Activated naive CD4-positive, alpha-beta T cell treated with anti-CD3 and anti-CD28 coated beads, Interleukin-2, amount 50 U/mL, for 72 hours (primary cell): ENCODE measurements around the gene MAPK11. TPM values are rescaled to one million over a fixed set of nuclear protein-coding genes. Genes with fewer than 3 reads are reported as not detected.
A peak's percentile ranks its signal among the peaks of the same experiment; 100 is the strongest.

Source experiments
- ATAC-seq, 2 donors: fragments of 150-1000 bp; cut with Tn5 transposase; 2 replicates each; pipeline ENCODE4 v1.10.0; 2021; ENCODE audit warnings: mild to moderate bottlenecking in 2 of 2, moderate library complexity in 2 of 2
- DNase-seq, 2 donors: peaks; one replicate each; pipeline ENCODE4 v3.0.0; 2021 to 2022; ENCODE audit warnings: low spot score in 2 of 2
- H3K27ac Mint-ChIP-seq, 2 donors: one replicate each; pipeline ENCODE4 v1.8.0; 2022; ENCODE audit warnings: mild to moderate bottlenecking in 2 of 2, mixed read lengths in 2 of 2
- H3K36me3 Mint-ChIP-seq, 2 donors: one replicate each; pipeline ENCODE4 v1.8.0; 2022; ENCODE audit warnings: mixed read lengths in 2 of 2
- H3K9me3 Mint-ChIP-seq, 2 donors: one replicate each; pipeline ENCODE4 v1.8.0; 2022; ENCODE audit warnings: mixed read lengths in 2 of 2
- total RNA-seq, 2 donors: library from RNA; stranded (reverse); gene quantifications; one replicate each; pipeline ENCODE4 v1.2.3, GENCODE V29; 2022

The MAPK11 gene
- total RNA-seq, 2 donors from 2014 or later: 15.6 to 25.7 TPM

DNA sequence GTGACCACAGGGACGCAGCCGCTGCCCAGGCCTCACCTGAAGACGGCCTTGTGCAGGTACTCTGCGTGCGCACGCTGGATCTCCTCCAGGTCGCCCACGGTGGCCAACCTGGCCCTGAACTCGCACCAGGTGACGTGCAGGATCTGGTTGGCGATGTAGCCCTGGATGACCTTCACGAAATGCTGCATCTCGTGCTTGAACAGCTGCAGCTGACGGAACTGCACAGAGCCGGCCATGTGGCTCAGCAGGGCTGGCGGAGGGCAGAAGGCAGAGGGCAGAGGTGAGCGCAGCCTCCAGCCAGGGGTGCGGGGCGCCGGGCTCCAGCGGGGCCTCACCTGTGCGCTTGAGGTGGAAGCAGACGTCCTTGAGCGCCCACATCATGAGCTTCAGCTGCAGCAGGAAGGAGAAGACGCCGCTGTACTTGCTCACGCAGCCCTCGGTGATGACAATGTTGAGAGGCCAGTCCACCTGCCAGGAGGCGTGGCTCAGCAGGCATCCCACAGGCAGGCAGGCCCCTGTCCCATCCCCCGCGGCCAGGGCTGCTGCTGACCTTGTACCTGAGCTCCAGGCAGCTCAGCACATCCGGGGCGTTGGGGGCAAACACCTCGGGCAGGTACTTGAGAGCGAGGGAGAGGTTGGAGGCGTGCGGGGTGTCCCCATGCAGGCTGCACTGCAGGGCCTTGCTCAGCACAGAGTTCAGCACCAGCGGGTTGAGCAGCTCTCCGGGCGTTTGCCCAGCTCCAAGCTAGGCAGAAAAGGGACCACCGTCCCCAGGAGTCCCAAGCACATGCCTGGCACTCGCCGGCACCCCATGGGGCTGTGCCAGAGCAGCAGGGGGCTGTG lies 51.8 kb downstream of the MAPK11 start:
- H3K9me3 Mint-ChIP-seq: no peaks in the 10 kb centered on the region
- H3K27ac Mint-ChIP-seq: no peak overlapping the region
- ATAC-seq: no peak
- DNase-seq: no peak
- peaks cover 4 to 5% of the 10 kb centered on the region in 2 donors for H3K36me3 Mint-ChIP-seq

DNA sequence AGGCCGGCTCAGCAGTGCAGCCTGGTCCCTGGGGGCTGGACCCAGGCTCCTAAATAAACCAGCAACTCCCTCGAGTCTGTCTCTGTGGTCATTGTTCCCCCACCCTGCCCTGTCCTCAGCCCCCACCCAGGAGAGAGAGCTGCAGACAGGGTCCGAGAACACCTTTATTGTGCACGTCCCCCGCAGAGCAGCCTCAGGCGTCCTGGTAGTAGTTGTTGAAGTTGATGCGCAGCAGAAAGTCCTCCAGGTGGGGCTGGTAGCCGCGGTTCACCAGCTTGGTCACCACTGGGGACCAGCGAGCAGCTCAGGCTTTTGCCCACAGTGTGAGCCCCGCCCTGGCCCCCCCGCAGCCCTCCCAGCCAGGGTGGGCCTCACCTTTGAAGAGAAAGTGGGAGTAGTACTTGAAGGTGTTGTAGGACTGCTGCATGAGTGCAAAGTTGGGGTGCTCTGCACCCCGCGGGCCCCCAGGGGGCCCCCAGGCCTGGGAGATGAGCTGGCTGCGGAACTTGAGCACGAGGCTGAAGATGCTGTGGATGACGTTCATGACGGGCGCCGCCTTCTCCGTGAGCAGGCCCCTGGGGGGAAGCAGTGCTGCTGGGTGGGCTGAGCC lies 52.5 kb downstream of the MAPK11 start:
- Mint-ChIP-seq H3K27ac (peak overlapping the region in 1 of 2 donors; percentile 41), H3K9me3 (no peaks in the 10 kb centered on the region), H3K36me3 (peaks cover 4 to 5% of the 10 kb centered on the region in 2 donors)
- ATAC-seq: no peak
- no peak for DNase-seq

DNA sequence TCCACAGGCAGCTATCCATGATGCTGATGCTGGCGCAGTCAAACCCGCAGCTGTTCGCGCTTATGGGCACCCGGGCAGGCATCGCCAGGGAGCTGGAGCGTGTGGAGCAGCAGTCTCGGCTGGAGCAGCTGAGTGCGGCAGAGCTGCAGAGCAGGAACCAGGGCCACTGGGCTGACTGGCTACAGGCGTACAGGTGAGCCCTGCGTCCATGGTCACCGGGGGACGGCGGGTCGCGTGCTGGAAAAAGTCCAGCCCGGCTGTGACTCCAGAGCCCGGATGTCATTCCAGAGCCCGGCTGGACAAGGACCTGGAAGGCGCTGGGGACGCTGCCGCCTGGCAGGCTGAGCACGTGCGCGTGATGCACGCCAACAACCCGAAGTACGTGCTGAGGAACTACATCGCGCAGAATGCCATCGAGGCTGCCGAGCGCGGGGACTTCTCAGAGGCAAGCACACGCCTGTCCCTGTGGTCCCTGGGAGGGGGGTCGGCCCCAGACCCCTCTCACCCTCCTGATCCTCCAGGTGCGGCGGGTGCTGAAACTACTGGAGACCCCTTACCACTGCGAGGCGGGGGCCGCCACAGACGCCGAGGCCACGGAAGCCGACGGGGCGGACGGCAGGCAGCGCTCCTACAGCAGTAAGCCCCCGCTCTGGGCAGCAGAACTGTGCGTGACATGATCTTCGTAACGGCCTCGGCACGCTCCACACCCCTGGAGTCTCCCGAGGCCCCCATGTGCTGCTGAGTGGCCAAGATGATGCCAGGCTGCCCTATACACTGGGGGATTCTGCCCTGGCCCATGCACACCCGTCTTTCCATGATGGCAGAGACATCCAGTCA lies 53.3 kb downstream of the MAPK11 start:
- peak in 1 of 2 donors; percentile 9 for ATAC-seq
- Mint-ChIP-seq H3K9me3 (no peaks in the 10 kb centered on the region), H3K36me3 (peaks cover 4 to 5% of the 10 kb centered on the region in 2 donors), H3K27ac (peak overlapping the region in 1 of 2 donors; percentile 62)
- no peak for DNase-seq

DNA sequence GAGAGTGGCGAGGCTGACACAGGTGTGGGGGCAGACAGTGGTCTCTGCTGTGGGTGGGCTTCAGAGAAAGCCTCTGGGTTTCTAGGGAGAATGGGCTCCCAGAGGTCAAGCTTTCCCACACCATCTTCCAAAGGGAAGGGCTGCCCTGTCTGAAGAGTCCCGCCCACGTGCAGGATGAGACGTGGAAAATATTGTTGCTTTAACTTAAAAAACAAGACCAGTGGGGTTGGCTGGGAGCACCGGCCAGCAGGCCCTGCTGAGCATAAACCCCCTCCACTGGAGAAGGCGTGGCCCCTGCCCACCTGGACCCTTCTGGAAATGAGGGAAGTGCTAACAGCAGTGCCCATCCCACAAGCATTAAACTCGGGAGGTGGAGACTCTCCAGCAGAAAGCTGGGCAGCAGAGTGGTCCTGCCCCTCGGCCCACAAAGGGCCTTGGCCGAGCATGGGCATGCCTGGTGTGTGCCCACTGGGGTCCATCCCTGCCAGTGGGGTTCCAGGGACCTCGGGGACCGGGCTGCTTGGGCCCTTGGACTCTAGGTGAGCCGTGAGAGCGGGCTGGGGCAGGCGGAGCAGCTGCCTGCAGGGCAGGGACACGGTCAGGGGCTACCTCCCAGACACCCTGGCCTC lies 54.0 kb downstream of the MAPK11 start:
- peak in 1 of 2 donors; percentile 6 for ATAC-seq
- Mint-ChIP-seq H3K9me3 (no peaks in the 10 kb centered on the region), H3K27ac (peak overlapping the region in 1 of 2 donors; percentile 62), H3K36me3 (peaks cover 3 to 4% of the 10 kb centered on the region in 2 donors)
- no peak for DNase-seq

DNA sequence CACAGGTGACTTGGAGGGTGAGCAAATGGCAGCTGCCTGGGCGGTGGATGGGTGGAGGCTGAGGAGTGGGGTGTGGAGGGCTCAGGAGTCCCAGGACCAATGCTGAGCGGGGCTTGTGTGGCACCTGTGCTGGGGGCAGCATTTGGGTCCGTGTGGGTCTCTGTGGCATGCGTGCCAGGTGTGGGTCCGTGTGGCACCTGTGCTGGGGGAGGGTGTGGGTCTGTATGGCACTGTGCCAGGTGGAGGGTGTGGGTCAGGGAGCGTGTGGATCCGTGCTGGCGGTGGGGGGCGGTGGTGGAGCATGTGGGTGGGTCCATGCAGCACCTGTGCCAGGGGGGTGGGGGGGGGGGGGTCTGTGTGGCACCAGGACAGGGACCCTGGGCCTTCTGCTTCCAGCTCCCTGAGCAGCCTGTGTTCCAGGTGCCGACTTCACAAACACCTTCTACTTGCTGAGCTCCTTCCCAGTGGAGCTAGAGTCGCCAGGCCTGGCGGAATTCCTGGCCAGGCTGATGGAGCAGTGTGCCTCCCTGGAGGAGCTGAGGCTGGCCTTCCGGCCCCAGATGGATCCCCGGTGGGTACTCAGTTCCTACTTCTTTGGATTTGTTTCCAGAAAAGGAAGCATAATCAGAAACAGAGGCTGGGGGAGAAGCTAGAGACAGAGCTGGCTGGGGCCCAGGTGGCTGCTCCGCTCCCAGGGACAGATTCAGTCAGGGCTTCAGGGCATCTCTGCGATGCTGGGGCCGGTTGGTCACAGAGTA lies 54.7 kb downstream of the MAPK11 start:
- ATAC-seq (no peak), DNase-seq (no peak)
- Mint-ChIP-seq H3K9me3 (no peaks in the 10 kb centered on the region), H3K36me3 (peaks cover 0 to 4% of the 10 kb centered on the region in 2 donors), H3K27ac (peak overlapping the region; percentile 32 to 62)

Other genes with a start within 250 kb of the MAPK11 start
- not detected for gene TTLL8, start 212.1 kb downstream of the MAPK11 start, total RNA-seq
- gene MLC1, start 185.0 kb downstream of the MAPK11 start, total RNA-seq: under 1 TPM in 1 of 2 donors, not detected in 1; 0.29 TPM
- gene MOV10L1, start 180.4 kb downstream of the MAPK11 start, total RNA-seq: not detected
- gene PANX2, start 99.6 kb downstream of the MAPK11 start, total RNA-seq: 1 to 10 TPM; 2.1 to 2.5 TPM
- 10 to 100 TPM; 84.4 to 98.2 TPM for gene TRABD, start 84.5 kb downstream of the MAPK11 start, total RNA-seq
- gene SELENOO, start 69.4 kb downstream of the MAPK11 start, total RNA-seq: 10 to 100 TPM; 22.5 to 23.4 TPM
- gene TUBGCP6, start 25.4 kb downstream of the MAPK11 start, total RNA-seq: 10 to 100 TPM; 49.6 to 50.9 TPM
- 10 to 100 TPM; 43.7 to 67.3 TPM for gene HDAC10, start 19.1 kb downstream of the MAPK11 start, total RNA-seq
- 10 to 100 TPM in 1 of 2 donors, 1 to 10 TPM in 1; 7.1 to 14.2 TPM for gene MAPK12, start 8.7 kb downstream of the MAPK11 start, total RNA-seq
- 10 to 100 TPM; 10.3 to 13.1 TPM for gene PLXNB2, start 37.3 kb upstream of the MAPK11 start, total RNA-seq
- gene DENND6B, start 56.6 kb upstream of the MAPK11 start, total RNA-seq: 1 to 10 TPM; 4.1 to 4.3 TPM
- gene PPP6R2, start 72.9 kb upstream of the MAPK11 start, total RNA-seq: 10 to 100 TPM; 42.6 to 48.3 TPM
- 10 to 100 TPM; 99.3 to 99.8 TPM for gene SBF1, start 204.7 kb upstream of the MAPK11 start, total RNA-seq
- gene ADM2, start 211.2 kb upstream of the MAPK11 start, total RNA-seq: 1 to 10 TPM; 6.0 to 7.0 TPM
- gene MIOX, start 216.5 kb upstream of the MAPK11 start, total RNA-seq: under 1 TPM in 1 of 2 donors, not detected in 1; 0.25 TPM
- 10 to 100 TPM; 54.2 to 76.7 TPM for gene LMF2, start 237.3 kb upstream of the MAPK11 start, total RNA-seq
- 100 to 1,000 TPM; 121 to 130 TPM for gene NCAPH2, start 237.8 kb upstream of the MAPK11 start, total RNA-seq